GM19099 (cell line): ENCODE data around the gene ANAPC10.

Experiments
- POLR2A ChIP-seq: IDR thresholded peaks from 3 replicates; pipeline ENCODE4 v1.6.1; 2011; ENCODE audit warnings: low read depth; ENCODE audit not compliant: insufficient read length; ENCODE audit errors: extremely low read depth

Gene ANAPC10, protein sequence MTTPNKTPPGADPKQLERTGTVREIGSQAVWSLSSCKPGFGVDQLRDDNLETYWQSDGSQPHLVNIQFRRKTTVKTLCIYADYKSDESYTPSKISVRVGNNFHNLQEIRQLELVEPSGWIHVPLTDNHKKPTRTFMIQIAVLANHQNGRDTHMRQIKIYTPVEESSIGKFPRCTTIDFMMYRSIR

DNA sequence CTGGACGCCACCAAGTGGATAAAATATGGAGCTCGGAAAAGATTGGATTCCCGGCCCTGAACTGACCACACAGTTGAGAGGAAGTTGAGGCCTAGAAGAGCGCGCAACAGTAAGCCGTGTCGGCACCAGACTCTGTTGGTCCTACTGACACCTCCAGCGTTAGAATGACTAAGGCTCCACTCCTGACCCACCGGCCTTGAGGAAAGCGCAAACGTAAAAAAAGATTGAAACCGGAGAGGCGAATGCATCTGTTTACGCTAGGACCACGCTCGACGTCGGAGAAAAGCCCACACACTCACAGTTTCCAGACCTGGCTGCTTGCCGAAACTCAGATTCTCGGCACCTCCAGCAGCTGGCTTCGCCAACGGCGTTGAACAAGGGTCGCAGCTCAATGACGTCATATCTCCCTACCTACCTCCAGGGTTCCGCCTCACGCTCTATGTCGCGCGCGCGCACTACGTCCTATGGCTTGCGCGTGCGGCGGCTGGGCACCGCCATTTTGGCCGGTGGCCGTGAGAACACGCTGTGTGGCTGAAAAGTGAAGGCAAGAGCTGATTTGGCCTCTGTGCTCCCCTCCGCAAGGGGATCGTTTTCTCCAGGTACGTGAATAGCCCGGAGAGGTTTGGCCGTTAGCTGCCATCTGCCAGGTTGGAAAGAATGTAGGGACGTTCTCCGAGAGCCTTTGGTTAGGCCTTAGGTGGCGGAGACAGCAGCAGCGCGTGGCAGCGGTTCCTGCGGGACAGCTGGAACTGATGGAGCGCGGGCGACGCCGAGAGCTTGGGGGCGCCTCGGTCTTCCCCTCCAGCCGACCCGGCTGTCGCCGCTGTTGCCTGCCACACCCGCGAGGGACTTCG, at the start of gene ANAPC10, which contains the start of gene ABCE1:
Gene ANAPC10, minus strand, starts transcription at position 376 of the 854 bp plus-strand sequence. CDS start 2,097 bp downstream, outside the sequence.
Gene ABCE1, plus strand, starts transcription at position 491 of the 854 bp plus-strand sequence. CDS start 6,102 bp downstream, outside the sequence.
- TF ChIP-seq POLR2A, result peak; percentile 78

DNA sequence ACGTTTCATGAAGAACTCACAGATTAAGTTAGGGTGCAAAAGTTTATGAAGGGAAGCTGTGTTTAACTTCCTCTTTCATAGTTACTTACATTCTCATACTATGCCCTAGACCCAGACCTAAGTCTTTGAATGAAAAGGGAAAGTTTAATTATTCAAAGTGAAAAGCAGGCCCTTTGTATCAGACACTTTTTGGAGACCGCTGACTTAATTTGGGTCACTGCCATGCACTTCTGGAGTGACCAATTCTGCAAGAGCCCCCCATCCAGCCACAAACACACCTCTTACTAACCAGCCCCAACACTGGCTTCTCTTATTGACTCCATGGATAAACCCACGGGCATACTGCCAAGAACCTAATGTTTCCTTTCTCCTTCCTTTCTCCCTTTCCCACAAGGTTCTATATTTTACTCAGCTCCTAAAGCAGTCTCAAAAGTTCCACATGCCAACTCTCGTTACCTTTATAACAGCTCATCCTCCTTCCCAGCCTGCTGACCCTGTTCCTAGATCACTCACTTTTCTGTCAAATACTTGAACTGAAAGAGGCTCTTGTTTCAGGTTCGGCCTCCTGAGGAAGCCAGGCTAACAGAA, 34.6 kb upstream of the ANAPC10 start:
- no peak for TF ChIP-seq POLR2A

DNA sequence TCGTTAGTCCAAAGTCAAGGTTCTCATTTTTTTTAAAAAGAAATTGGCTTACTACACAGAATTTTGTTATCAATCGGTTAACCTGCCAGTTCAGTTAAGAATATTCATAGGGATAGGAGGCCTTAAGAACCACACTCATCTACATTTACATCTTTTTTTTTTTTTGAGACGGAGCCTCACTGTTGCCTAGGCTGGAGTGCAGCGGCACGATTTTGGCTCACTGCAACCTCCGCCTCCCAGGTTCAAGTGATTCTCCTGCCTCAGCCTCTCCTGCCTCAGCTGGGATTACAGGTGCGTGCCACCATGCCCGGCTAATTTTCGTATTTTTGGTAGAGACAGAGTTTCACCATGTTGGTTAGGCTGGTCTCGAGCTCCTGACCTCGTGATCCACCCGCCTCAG, 33.9 kb upstream of the ANAPC10 start:
- TF ChIP-seq POLR2A, result no peak

DNA sequence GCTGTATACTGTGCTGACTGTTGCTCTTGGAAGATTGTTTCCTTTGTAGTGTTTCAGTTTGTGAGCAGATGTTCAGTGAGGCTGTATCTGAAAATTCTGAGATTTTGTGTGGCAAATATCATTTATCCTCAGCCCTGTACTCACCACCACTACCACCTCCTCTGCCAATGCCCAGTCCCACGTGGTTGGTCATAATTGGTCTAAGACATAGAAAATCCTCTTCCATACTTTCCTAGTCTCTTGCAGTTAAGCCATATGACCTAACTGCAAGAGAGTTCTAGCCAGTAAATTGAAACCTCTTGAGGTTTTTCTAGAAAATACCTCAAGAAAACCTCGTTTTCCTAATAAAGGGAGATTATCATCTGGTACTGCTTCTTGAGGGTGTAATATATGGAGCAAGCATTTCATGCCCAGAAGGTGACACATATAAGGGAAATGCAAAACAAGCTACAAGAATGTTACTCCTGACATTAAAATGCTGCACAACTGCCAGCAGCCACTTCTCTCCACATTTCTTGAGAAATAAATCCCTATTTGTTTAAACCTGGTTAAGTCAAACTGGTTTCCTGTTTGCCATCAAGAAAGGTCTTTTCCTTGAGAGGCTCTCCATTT, 32.9 kb upstream of the ANAPC10 start:
- no peak for TF ChIP-seq POLR2A

DNA sequence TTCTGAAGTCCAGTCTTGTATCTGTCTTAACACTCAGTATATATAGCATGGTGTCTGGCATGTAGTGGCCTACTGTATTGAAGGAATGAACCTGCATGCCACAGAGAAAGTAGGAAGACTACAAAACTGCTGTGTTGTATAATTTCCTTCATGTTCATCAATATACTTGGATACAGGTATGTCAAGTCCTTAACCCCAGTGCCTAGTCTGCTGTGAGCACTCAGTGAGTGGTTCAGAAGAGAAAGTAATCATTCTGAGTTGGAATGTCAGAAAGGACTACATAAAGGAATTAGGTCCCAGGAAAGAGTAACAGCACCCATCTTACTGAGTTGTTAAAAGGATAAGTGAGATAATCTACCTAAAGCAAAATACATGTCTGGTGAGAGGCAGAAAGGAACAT, 32.1 kb upstream of the ANAPC10 start:
- no peak for TF ChIP-seq POLR2A

DNA sequence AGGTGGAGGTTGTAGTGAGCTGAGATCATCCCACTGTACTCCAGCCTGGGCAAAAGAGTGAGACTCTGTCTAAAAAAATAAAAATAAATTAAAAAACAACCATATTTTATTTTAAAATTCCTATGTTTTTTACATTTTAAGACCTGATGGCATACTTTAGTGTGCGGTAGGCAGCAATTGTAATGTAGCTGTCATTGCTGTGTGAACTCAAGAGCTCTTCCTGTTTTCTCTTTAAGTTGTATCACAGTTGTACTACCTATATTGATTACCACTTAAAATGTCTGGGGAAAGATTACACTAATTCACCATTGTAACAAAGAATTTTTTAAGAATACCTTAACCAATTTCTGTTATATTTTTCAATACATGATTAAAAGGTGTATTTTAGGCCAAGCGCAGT, 27.4 kb upstream of the ANAPC10 start:
- TF ChIP-seq POLR2A, result no peak

DNA sequence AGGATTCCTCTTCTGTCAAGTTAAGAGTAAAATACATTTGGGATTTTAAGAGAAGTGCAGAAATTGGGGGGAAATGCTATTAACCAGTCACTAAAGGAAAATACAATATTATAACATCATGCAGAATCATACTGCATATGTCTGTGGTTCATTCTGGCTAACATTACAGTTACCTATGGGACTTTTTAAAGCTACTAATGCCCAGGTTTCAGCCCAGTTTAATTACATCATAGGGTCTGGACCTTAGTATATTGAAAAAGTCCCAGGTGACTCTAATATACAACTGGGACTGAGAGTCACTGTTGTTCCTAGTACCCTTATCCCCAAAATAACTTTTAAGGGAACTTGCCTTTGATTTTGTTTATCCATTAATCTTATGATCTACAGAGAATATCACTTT, 10.1 kb upstream of the ANAPC10 start:
- TF ChIP-seq POLR2A, result no peak

DNA sequence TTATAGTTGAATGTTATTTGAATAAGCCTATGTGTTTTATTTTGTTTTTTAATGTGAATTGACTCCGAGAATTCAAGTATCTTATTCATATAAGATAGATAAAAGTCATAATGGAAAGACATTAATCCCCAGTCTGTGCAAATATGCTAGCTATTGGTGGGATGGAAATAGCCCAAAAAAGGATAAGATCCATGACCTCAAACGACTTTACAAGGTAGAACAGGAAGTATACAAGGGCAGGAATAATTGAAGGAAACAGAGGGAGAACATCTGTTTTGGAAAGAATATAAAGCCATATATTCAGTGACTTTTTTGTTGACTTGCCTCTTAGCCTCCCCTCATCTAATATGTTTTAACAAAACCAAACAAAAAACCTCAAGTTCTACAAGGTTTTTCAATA, 9.1 kb upstream of the ANAPC10 start:
- TF ChIP-seq POLR2A, result no peak

DNA sequence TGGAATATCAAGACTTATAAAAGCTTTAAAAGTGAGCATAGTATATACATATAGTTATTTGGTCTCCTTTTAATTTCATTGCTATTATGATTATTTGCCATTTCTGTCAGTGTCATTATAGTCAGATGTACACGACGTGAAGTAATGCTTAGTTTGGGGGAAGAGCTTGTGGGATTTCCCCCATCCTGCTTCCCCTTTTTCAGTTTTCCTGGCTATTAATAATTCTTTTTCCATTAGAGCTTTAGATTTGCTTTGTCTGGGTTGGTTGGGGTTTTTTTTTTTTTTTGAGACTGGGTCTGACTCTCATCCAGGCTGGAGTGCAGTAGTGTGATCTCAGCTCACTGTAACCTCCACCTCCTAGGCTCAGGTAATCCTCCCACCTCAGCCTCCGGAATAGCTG, 5.5 kb upstream of the ANAPC10 start:
- TF ChIP-seq POLR2A, result no peak

DNA sequence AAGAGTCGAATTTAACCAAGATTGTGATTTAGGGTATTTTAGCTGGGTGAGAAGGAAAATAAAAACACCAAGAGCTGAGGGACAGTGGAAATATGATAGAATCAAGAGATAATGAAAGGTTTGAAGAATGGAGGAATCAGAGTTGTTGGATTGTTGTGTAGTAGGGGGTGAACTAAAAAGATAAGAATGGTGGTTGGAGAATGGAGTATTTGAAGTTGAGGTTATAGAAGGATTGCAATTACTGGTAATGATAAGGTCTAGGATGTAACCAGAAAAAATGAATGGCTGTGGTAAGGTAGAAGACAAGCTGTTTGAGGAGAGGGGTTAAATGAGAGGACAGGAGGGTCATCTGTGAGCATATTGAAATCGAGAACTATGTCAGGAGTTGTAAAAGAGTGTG, 4.6 kb upstream of the ANAPC10 start:
- no peak for TF ChIP-seq POLR2A

DNA sequence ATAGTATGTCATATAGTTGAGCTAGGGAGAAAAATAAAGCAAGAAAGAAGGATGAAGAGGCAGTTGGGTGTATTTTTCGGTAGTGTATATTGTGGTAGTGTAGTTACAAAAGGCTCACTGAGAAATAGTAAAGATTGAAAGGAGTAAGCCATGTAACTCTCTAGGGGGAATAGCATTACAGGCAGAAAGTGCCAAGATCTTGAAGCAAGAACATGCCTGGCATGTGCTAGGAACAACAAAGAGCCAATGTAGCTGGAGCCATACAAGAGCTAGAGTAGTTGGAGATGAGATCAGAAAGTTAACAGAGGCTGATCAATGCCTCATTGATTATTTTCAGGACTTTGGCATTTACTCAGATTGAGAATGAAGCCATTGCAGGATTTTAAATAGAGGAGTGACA, 3.1 kb upstream of the ANAPC10 start:
- no peak for TF ChIP-seq POLR2A

DNA sequence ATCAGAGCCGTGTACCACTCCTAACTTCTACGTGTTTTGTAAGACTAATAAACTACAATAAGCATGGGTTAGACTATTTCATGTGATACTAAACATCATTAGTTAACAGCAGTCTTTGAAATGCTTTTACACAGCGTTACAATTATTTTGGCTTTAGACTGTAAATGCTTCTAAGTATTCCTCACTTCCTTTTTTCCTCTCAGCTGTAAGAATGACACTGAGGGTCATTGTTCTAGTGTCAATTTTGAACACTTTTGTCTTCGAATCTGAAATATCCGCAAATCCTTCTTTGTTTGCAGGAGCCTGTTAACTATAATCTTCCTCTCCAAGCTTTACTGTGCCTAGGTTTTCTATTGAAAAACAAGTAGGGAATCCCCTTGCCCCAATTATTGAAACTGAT, 1.7 kb upstream of the ANAPC10 start:
- no peak for TF ChIP-seq POLR2A

DNA sequence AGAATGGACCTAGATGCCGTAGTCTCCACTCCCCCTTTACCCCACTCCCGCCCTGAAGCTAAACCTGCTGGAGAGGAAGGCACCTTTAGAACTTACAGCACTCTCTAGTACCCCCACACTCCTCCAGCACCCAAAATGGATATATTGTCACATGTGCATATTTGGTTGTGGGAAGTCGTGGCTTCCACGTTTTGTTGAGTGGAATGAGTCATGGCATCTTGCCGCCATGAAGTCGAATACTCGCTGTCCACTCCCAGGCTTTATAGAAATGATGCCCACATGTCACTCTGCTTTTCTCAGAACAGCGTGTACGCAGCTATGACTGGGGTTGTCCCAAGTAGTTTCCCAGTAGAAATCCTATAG, 660 bp upstream of the ANAPC10 start:
- no peak for TF ChIP-seq POLR2A

DNA sequence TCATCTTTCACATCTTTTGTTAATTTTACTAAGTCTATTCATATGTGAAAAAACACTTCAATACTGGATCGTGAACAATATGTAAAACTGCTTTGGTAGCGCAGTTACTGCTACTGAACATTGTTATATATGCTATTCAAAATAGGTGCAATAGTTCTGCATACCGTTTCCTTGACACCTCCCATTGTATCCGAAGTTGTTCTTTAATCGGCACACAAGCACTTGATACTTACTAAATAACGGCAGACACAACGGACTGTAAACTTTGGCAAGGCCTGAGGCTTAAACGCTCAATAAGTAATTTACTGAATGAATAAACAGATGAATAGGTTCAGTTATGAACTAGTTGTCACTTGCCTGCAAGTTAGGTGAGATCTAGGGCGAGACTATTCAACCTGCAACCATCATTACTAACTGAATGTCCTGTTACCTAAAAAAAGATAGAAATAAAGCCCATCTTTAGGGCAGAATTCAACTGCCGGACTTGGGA, 620 bp downstream of the ANAPC10 start:
- no peak for TF ChIP-seq POLR2A

DNA sequence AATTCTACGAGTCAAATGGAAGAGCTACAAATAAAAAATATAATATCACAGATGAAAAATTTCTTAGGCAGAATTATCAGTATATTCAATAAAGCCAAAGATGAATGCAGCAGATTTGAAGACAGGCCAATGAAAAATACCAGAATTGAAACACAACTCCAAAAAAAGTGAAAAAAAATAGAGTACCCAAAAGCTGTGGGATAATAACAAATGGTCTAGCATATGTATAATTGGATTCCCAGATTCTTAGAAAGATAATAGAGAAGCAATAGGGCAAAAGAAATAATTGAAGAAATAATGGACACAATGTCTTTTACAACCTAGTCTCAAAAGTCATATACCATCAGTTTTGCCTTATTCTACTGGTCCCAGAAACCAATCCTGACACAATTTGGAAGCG, 4.4 kb downstream of the ANAPC10 start:
- no peak for TF ChIP-seq POLR2A
